Hair follicle dermal papilla cell (primary cell): ENCODE measurements around the gene RING1. TPM values are rescaled to one million over a fixed set of nuclear protein-coding genes. Genes with fewer than 3 reads are reported as not detected.

Experiments used
- small RNA-seq: library from RNA; depleted of rRNA; stranded (forward); fragments of <200 nt; gene quantifications from one replicate; pipeline ENCODE3, GENCODE V24; 2012
- total RNA-seq: library from RNA; depleted of rRNA; stranded (reverse); fragments of >200 nt; gene quantifications from 2 replicates; pipeline ENCODE4 v1.2.3, GENCODE V29; 2012

The RING1 gene
- 23.4 and 24.3 TPM in 2 replicates for total RNA-seq

DNA sequence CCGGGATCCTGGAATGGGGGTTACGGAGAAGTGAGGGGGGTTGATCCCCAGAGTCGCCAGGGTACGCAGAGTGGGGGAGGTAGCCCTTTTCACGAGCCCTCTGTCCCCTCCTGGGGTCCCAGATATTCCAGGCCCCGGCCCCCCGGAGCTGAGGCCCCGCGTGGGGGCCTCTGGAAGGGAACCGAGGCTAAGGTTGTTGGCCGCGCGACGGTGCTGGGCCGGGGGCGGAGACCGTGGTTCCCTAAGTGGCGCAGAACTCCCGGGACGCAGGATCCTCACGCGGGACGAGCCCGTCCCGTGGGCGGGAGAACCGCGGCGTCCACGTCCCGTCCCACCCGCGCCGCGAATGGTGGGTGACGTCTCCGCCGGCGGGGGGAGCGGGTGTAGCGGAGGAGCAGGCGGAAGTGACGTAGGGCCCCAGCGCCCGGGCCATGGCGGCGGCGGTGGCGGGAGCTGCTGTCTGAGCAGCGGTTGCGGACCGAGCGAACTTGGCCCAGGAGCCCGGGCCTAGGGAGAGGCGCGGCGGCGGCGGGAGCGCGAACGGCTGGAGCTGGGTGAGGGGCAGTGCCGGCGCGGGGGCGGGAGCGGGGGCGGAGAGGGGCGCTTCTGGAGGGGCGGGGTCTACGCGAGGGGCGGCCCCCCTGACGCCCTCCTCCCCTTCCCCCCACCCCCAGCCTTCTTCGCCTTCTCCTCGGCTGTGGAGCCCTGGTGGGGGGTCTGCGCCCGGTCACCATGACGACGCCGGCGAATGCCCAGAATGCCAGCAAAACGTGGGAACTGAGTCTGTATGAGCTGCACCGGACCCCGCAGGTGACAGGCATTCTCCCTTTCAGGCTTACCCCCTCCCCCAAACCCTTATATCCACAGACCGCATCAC, at the start of gene RING1:
TSS of gene RING1 (plus strand) at position 410 of the 877 bp plus-strand sequence. CDS start at position 733, 323 bp downstream.

GRCh38 chr6:33192105-33192646, 16.1 kb upstream of the RING1 start, which contains the start of gene COL11A2:
Gene COL11A2 (minus strand): TSS chr6:33192467. CDS start chr6:33192240, 227 bp downstream.

GRCh38 chr6:33200219-33201146, 7.8 kb upstream of the RING1 start, which contains the start of the genes RXRB and SLC39A7:
Gene RXRB (minus strand): TSS chr6:33200665. CDS start chr6:33200476, 189 bp downstream.
Gene SLC39A7 (plus strand): TSS chr6:33200867. CDS start chr6:33201246, 379 bp downstream.

DNA sequence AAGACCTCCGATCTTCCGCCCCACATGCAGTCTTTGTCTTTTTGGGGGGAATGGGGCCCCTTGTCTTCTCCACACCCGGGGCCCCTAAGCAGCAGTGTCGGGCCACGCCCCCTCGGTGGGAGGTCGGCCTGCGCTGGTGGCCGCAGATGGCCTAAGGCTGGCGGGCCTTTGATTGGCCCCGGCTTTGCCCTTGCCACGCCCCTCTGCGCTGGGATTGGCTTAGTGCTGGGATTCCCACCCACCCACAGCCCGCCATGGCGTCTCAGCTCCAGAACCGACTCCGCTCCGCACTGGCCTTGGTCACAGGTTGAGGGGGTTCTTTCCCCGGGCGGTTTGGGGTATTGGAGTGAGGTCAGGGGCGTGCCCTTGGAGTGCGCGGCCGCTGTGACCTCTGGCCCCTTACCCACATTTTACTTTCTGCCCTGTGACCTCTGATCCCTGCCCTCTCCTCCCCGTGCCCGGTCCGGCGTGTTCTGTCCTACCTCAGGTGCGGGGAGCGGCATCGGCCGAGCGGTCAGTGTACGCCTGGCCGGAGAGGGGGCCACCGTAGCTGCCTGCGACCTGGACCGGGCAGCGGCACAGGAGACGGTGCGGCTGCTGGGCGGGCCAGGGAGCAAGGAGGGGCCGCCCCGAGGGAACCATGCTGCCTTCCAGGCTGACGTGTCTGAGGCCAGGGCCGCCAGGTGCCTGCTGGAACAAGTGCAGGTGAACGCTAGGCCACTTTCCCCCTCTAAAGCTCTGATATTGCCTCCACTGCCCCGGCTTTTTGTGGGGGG, 3.7 kb upstream of the RING1 start, which contains the start of gene HSD17B8:
TSS of gene HSD17B8 (plus strand) at position 241 of the 776 bp plus-strand sequence. CDS start at position 255, 14 bp downstream.

Small RNA genes lying within 50 kb of the gene (small RNA-seq; reads per million reads assigned to genes)
- not detected for gene MIR219A1
- 0.22 reads per million for gene RNY4P10

Other genes starting within 250 kb of the RING1 start
- 162 and 165 TPM in 2 replicates for gene BRD2, start 239.9 kb upstream of the RING1 start, total RNA-seq
- 0.49 and 0.65 TPM in 2 replicates for gene HLA-DOA, start 198.9 kb upstream of the RING1 start, total RNA-seq
- gene HLA-DPA1, start 134.9 kb upstream of the RING1 start, total RNA-seq = 6.7 and 12.2 TPM in 2 replicates
- 10.9 and 18.3 TPM in 2 replicates for gene HLA-DPB1, start 132.5 kb upstream of the RING1 start, total RNA-seq
- 0.61 and 0.65 TPM in 2 replicates for gene COL11A2, start 16.0 kb upstream of the RING1 start, total RNA-seq
- gene RXRB, start 7.8 kb upstream of the RING1 start, total RNA-seq = 28.4 and 30.5 TPM in 2 replicates
- gene SLC39A7, start 7.6 kb upstream of the RING1 start, total RNA-seq = 132 and 144 TPM in 2 replicates
- gene HSD17B8, start 3.8 kb upstream of the RING1 start, total RNA-seq = 5.0 and 5.2 TPM in 2 replicates
- gene VPS52, start 63.4 kb downstream of the RING1 start, total RNA-seq = 43.7 and 47.2 TPM in 2 replicates
- gene RPS18, start 63.6 kb downstream of the RING1 start, total RNA-seq = 1,654 and 1,656 TPM in 2 replicates
- 10.6 and 12.8 TPM in 2 replicates for gene B3GALT4, start 68.6 kb downstream of the RING1 start, total RNA-seq
- gene WDR46, start 80.7 kb downstream of the RING1 start, total RNA-seq = 61.9 and 68.6 TPM in 2 replicates
- gene PFDN6, start 81.1 kb downstream of the RING1 start, total RNA-seq = 11.5 and 11.7 TPM in 2 replicates
- 20.6 and 26.8 TPM in 2 replicates for gene RGL2, start 90.4 kb downstream of the RING1 start, total RNA-seq
- 132 and 146 TPM in 2 replicates for gene TAPBP, start 105.6 kb downstream of the RING1 start, total RNA-seq
- gene ZBTB22, start 109.2 kb downstream of the RING1 start, total RNA-seq = 22.7 and 25.7 TPM in 2 replicates
- 42.5 and 50.6 TPM in 2 replicates for gene DAXX, start 114.5 kb downstream of the RING1 start, total RNA-seq
- gene KIFC1, start 183.3 kb downstream of the RING1 start, total RNA-seq = 2.9 TPM in 2 replicates
- 30.7 and 31.0 TPM in 2 replicates for gene PHF1, start 202.5 kb downstream of the RING1 start, total RNA-seq
- gene CUTA, start 209.6 kb downstream of the RING1 start, total RNA-seq = 84.7 and 114 TPM in 2 replicates
- gene SYNGAP1, start 211.6 kb downstream of the RING1 start, total RNA-seq = 6.1 and 8.8 TPM in 2 replicates
- 3.5 and 4.2 TPM in 2 replicates for gene ZBTB9, start 246.1 kb downstream of the RING1 start, total RNA-seq